Embryonic facial prominence (tissue), 1 donor: Measurements from ENCODE around the gene ARL2BP.
"Not testable (repeated sequence)": the region's sequence is repeated elsewhere in the genome, so short reads cannot be mapped to it uniquely, and the experiment has no call there.

Experiments
- DNase-seq: peaks from one replicate; pipeline ENCODE4 v3.0.0-alpha.2; 2016; ENCODE audit errors: extremely low spot score

Gene ARL2BP

GRCh38 chr16:57244767-57245471 is at the start of gene ARL2BP:
Gene ARL2BP (plus strand): TSS chr16:57245259. CDS start chr16:57245368, 109 bp downstream.
- peak; percentile 93 for DNase-seq

- no peak for DNase-seq
Observed at GRCh38 chr16:57196286-57196685, 48.8 kb upstream of the ARL2BP start.

- no peak for DNase-seq
Observed at GRCh38 chr16:57196753-57197152, 48.3 kb upstream of the ARL2BP start.

GRCh38 chr16:57200321-57200720 is 44.7 kb upstream of the ARL2BP start:
- not testable (repeated sequence) for DNase-seq

- DNase-seq: not testable (repeated sequence)
Observed at GRCh38 chr16:57200926-57201325, 44.1 kb upstream of the ARL2BP start.

- no peak for DNase-seq
Observed at GRCh38 chr16:57202095-57202886, 42.8 kb upstream of the ARL2BP start.

- DNase-seq: no peak
Observed at GRCh38 chr16:57203451-57203850, 41.6 kb upstream of the ARL2BP start.

DNA sequence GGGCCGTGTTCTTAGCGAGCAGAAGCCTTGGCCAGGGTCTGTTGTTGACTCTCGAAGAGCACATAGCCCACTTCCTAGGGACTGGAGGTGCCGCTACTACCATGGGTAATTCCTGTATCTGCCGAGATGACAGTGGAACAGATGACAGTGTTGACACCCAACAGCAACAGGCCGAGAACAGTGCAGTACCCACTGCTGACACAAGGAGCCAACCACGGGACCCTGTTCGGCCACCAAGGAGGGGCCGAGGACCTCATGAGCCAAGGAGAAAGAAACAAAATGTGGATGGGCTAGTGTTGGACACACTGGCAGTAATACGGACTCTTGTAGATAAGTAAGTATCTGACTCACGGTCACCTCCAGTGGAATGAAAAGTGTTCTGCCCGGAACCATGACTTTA is 40.4 kb upstream of the ARL2BP start:
- DNase-seq: no peak

- no peak for DNase-seq
Observed at GRCh38 chr16:57208926-57209325, 36.1 kb upstream of the ARL2BP start.

GRCh38 chr16:57209780-57210179 is 35.3 kb upstream of the ARL2BP start:
- DNase-seq: no peak

DNA sequence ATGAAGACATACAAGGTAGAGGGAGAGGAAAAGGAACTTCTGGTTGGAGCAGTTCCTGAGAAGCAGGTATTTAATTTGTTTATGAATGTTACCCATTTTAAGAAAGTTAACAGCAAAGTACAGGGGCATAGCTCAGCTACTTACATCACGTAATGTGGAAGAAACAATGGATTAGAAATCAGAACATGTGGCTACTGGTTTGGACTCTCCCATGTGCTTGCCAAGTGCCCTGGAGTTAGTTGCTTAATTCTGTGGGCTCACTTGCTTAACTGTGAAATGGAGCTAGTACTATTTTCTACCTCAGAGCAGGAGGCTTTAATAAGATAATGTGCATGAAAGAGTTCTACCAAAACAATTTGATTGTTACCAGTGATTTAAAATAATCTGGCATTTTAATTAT is 31.6 kb upstream of the ARL2BP start:
- DNase-seq: no peak

DNA sequence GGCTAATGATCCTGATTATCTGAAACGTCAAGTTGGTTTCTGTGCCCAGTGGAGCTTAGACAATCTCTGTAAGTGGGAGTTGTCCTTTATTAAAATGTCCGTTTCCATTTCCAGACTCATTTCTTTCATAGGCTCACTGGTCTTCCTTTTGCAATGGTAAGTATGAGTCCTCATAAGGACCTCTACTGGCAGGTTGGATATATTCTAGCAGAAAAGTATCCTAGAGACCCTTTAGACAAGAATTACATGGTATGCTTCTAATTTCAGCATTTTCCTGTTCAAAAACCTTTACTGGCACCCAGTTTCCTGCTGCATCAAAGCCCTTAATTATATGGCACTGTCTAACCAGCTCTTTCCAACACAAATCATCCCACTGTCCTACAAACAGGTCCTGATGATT is 28.1 kb upstream of the ARL2BP start:
- no peak for DNase-seq

GRCh38 chr16:57223057-57223456 is 22.0 kb upstream of the ARL2BP start:
- no peak for DNase-seq

- no peak for DNase-seq
Observed at GRCh38 chr16:57224651-57225335, 20.3 kb upstream of the ARL2BP start.

DNA sequence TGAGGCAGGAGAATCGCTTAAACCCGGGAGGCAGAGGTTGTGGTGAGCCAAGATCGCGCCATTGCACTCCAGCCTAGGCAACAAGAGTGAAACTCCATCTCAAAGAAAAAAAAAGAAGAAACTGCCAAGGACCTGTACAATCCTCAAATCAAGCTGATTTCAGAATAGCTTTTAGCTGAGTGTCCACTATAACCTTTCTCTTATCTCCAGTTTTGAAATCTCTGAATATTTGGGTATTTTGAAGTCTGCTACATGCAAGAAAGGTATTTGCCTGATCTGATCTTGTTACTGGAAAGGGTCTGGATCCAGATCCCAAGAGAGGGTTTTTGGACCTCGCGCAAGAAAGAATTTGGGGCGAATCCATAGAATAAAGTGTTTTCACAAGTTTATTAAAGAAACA is 19.1 kb upstream of the ARL2BP start:
- DNase-seq: no peak

- no peak for DNase-seq
Observed at GRCh38 chr16:57226701-57227621, 18.1 kb upstream of the ARL2BP start.

DNA sequence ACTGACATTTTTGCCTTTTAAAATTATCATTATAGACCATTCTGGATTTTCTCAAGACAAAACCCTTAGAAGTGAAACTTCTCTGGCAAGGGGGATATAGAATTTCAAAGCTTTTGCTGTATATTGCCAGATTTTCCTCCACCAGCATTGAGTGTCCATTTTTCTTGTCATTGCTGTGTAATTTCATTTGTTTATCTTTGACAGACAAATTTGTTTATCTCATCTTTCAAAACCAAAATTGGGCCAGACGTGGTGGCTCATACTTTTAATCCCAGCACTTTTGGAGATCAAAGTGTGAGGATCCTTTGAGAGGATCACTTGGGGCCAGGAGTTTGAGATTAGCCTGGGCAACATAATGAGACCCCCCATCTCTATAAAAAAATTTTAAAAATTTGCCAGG is 16.0 kb upstream of the ARL2BP start:
- no peak for DNase-seq

DNA sequence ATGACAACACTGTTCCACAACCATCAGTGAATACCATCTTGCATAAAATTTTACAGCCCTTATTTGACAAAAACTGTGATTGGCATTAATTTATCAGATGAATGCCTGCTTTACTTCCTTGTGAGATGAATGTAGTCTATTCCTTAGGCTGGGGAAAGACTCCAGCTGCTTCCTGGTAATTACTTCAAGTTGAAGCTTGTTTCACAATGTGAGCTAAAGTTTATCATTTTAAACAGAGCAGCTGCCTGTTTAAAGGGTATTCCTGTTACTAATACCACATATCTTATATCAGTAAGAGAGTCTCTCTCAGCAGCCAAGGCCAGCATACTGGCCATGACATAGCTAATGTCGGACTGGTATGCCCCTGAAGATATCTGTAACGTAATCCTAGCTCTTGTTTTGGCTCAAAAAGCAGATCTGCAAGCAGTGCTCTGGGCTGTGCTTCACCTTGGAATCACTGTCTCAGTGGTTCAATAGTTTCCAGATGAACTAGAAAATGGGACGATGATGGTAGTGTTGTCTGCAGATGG is 13.2 kb upstream of the ARL2BP start:
- no peak for DNase-seq

DNA sequence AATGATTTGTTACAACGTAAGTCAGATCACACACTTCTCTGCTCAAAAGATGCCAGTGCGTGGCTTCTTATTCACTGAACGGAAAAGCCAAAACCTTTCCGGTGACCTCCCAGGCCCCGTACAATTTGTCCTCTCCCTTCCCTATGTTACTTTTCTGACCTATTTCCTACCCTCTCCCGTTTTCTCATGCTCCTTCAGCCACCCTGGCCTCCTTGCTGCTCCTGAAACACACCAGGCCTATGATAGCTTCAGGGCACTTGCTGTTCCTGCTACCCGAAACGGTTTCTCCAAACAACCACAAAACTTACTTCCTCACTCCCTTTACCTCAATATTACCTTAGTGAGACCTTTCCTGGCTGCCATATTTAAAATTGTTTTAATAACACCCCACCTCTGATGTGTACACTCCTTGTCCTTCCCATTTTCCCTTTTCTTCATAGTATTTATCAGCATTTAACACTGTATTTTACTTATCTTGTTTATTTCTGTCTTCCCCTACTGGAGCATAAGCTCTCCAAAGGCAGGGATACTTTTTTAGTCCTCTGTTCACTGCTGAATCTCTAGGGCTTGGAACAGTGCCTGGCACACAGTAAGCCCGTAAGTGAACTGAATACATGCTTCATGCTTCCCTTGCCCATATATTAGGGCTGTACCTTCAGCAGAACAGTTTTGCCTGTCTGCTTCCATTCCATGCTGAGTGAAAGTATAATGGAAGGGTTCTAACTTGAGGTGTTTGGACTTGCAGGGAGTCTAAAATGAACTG is 10.9 kb upstream of the ARL2BP start:
- no peak for DNase-seq

DNA sequence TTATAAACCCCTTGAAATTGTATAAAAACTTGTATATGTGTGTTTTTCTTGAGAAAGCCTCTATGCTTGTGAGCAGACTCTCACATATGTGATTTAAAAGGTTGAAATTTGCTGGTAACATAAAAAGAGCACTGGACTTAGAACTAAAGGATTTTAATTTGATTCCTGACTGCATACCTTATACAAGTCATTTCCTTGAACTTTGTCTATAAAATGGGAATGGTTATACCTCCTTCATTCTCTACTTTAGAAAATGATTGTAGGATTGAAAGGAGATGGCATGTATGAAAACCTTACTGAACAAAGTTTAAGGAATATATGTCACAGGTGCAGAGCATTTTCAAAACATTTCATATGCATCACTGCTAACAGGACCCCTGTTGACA is 10.4 kb upstream of the ARL2BP start:
- no peak for DNase-seq
